SK-N-MC (cell line): ENCODE measurements around the gene GSTM4.

Experiments used
- EZH2 ChIP-seq: fragments of 200-600 bp; sonication (generic); IDR thresholded peaks from one replicate; pipeline ENCODE4 v1.6.1; 2017; ENCODE audit warnings: antibody characterized with exemption
- POLR2AphosphoS5 ChIP-seq: IDR thresholded peaks from 2 replicates; pipeline ENCODE4 v1.6.1; 2012; ENCODE audit warnings: mild to moderate bottlenecking, low read depth, low read length, borderline replicate concordance

DNA sequence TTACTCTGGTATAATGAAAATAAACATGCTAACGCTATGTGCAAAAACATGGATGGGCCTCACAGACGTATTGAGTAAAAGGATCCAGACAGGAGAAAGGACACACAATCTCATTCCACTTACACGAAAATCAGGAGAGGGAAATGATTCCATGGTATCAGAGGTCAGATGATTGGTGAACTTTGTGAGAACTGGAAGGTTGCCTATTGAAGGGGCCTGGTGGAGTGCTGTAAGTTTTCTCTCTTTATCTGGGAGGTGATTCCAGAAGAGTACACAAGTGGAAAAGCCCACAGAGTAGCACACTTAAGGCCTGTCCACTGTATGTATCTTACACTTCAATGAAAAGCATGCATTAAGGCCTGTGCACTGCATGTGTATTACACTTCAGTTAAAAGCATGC, 21.6 kb downstream of the GSTM4 start:
- no peak for TF ChIP-seq POLR2AphosphoS5
- no peak for TF ChIP-seq EZH2
